ENCODE data around the gene TMEM134.

DNA sequence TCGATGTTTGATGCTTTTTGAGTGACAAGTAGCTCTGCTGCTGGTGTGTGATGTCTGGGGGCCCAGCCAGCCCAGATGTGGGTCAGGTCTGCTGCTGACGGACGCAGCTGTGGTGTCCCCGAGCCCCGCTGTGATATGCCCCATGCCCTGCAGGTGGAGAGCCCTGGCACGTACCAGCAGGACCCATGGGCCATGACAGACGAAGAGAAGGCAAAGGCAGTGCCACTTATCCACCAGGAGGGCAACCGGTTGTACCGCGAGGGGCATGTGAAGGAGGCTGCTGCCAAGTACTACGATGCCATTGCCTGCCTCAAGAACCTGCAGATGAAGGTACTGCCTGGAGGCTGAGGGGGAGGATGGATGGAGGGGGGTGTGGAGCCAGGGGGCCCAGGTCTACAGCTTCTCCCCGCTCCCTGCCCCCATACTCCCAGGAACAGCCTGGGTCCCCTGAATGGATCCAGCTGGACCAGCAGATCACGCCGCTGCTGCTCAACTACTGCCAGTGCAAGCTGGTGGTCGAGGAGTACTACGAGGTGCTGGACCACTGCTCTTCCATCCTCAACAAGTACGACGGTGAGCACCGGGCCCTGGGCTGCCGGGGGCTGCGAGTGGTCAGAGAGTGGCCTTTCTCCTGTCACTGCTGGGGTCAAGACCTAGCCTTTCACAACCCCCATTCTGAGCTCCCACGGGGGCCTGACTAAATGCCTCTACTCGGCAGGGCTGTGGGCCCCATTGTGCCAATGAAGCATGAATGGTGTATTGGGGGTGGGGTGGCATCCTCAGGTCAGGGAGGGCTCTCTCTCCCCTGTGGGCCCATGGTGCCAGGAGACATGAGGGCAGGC lies 21.1 kb upstream of the TMEM134 start:
- TF ChIP-seq, protein P1, sequence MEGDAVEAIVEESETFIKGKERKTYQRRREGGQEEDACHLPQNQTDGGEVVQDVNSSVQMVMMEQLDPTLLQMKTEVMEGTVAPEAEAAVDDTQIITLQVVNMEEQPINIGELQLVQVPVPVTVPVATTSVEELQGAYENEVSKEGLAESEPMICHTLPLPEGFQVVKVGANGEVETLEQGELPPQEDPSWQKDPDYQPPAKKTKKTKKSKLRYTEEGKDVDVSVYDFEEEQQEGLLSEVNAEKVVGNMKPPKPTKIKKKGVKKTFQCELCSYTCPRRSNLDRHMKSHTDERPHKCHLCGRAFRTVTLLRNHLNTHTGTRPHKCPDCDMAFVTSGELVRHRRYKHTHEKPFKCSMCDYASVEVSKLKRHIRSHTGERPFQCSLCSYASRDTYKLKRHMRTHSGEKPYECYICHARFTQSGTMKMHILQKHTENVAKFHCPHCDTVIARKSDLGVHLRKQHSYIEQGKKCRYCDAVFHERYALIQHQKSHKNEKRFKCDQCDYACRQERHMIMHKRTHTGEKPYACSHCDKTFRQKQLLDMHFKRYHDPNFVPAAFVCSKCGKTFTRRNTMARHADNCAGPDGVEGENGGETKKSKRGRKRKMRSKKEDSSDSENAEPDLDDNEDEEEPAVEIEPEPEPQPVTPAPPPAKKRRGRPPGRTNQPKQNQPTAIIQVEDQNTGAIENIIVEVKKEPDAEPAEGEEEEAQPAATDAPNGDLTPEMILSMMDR (conservative IDR thresholded peaks at IDR 0.05; ENCODE audit: low read depth, low read length): no peak
- TF ChIP-seq EZH2phosphoT487 (IDR thresholded peaks at IDR 0.05; ENCODE audit: borderline replicate concordance, low read length) (no peak), EZH2 (IDR thresholded peaks at IDR 0.05; ENCODE audit: low read length, unreplicated experiment) (no peak)
